IPS-NIHi11 (cell line): Measurements from ENCODE around the gene GPD2.
A peak's percentile ranks its signal among the peaks of the same experiment; 100 is the strongest.
"Not testable (repeated sequence)": the region's sequence is repeated elsewhere in the genome, so short reads cannot be mapped to it uniquely, and the experiment has no call there.

Experiments
- DNase-seq: peaks from one replicate; pipeline ENCODE4 v3.0.0; 2012; ENCODE audit warnings: mixed read lengths, low spot score

GPD2 gene

GRCh38 chr2:156590085-156590739 lies 154.0 kb downstream of the GPD2 start:
- no peak for DNase-seq

- DNase-seq, result peak; percentile 35
These were observed 156.8 kb downstream of the GPD2 start for GRCh38 chr2:156592809-156593593.

- DNase-seq, result no peak
These were observed 157.4 kb downstream of the GPD2 start for GRCh38 chr2:156593594-156593921.

GRCh38 chr2:156598563-156598962 lies 162.4 kb downstream of the GPD2 start:
- DNase-seq, result no peak

GRCh38 chr2:156600196-156600595 lies 164.0 kb downstream of the GPD2 start:
- DNase-seq, result no peak

GRCh38 chr2:156601855-156602551 lies 165.8 kb downstream of the GPD2 start:
- DNase-seq, result no peak

GRCh38 chr2:156602552-156602933 lies 166.4 kb downstream of the GPD2 start:
- DNase-seq, result no peak

GRCh38 chr2:156615836-156616322 lies 179.7 kb downstream of the GPD2 start:
- no peak for DNase-seq

- not testable (repeated sequence) for DNase-seq
These were observed 181.9 kb downstream of the GPD2 start for GRCh38 chr2:156618071-156618470.

GRCh38 chr2:156619021-156619539 lies 182.9 kb downstream of the GPD2 start:
- no peak for DNase-seq

GRCh38 chr2:156622491-156622890 lies 186.3 kb downstream of the GPD2 start:
- no peak for DNase-seq

GRCh38 chr2:156625360-156626170 lies 189.4 kb downstream of the GPD2 start:
- DNase-seq, result no peak

GRCh38 chr2:156626931-156627330 lies 190.8 kb downstream of the GPD2 start:
- DNase-seq, result no peak

- DNase-seq, result peak; percentile 69
These were observed 194.6 kb downstream of the GPD2 start for GRCh38 chr2:156630579-156631337.

GRCh38 chr2:156635646-156636045 lies 199.5 kb downstream of the GPD2 start:
- DNase-seq, result no peak
